Karpas-422 (cell line): Measurements from ENCODE around the gene FANCD2. TPM values are rescaled to one million over a fixed set of nuclear protein-coding genes. Genes with fewer than 3 reads are reported as not detected.
"Not testable (repeated sequence)": the region's sequence is repeated elsewhere in the genome, so short reads cannot be mapped to it uniquely, and the experiment has no call there.

Experiments used
- DNase-seq: peaks from one replicate; pipeline ENCODE4 v3.0.0-alpha.2; 2015
- H2AFZ ChIP-seq: fragments of 200-600 bp; sonication (generic); 2 replicates; pipeline ENCODE4 v1.6.1; 2014; ENCODE audit warnings: antibody characterized with exemption, low read length, mixed read lengths
- H3K27ac ChIP-seq: fragments of 200-600 bp; sonication (generic); 2 replicates; pipeline ENCODE4 v1.5.1; 2014; ENCODE audit warnings: mild to moderate bottlenecking, low read length, moderate library complexity
- H3K27me3 ChIP-seq: fragments of 200-600 bp; sonication (generic); 2 replicates; pipeline ENCODE4 v1.6.1; 2014; ENCODE audit warnings: low read length, mixed read lengths
- H3K36me3 ChIP-seq: fragments of 200-600 bp; sonication (generic); 2 replicates; pipeline ENCODE4 v1.6.1; 2014; ENCODE audit warnings: low read length, mixed read lengths; ENCODE audit not compliant: insufficient read depth
- H3K4me1 ChIP-seq: fragments of 200-600 bp; sonication (generic); 2 replicates; pipeline ENCODE4 v1.6.1; 2014; ENCODE audit warnings: mild to moderate bottlenecking, low read length, mixed read lengths
- H3K4me2 ChIP-seq: fragments of 200-600 bp; sonication (generic); 2 replicates; pipeline ENCODE4 v1.6.1; 2014; ENCODE audit warnings: low read length, low read depth, mild to moderate bottlenecking; ENCODE audit not compliant: poor library complexity, severe bottlenecking
- H3K4me3 ChIP-seq: fragments of 200-600 bp; sonication (generic); 2 replicates; pipeline ENCODE4 v1.5.1; 2014; ENCODE audit warnings: mild to moderate bottlenecking, antibody characterized with exemption, low read length, mixed read lengths
- H3K79me2 ChIP-seq: fragments of 200-600 bp; sonication (generic); 2 replicates; pipeline ENCODE4 v1.6.1; 2014; ENCODE audit warnings: mild to moderate bottlenecking, low read length, mixed read lengths
- H3K9ac ChIP-seq: fragments of 200-600 bp; sonication (generic); 2 replicates; pipeline ENCODE4 v1.6.0; 2014; ENCODE audit warnings: low read length
- H3K9me2 ChIP-seq: fragments of 200-600 bp; sonication (generic), shearing (Covaris generic); replicated peaks from 2 replicates; pipeline ENCODE4 v1.6.0; 2014; ENCODE audit warnings: mild to moderate bottlenecking, low read length, moderate library complexity; ENCODE audit not compliant: insufficient read depth
- H3K9me3 ChIP-seq: fragments of 300-700, 200-600 bp; sonication (generic); 2 replicates; pipeline ENCODE4 v1.6.1; 2014; ENCODE audit warnings: low read length, mixed read lengths
- H4K20me1 ChIP-seq: fragments of 200-600 bp; sonication (generic); 2 replicates; pipeline ENCODE4 v1.6.1; 2014; ENCODE audit warnings: mild to moderate bottlenecking, antibody characterized with exemption, low read length, low read depth; ENCODE audit not compliant: insufficient read depth
- total RNA-seq: library from RNA; depleted of rRNA; stranded (reverse); fragments of >200 nt; shearing (Covaris generic); gene quantifications from 2 replicates; pipeline ENCODE4 v1.2.3, GENCODE V29; 2014; ENCODE audit warnings: low replicate concordance

FANCD2 gene
- total RNA-seq, 1 experiment from 2014 or later = 67.8 TPM

DNA sequence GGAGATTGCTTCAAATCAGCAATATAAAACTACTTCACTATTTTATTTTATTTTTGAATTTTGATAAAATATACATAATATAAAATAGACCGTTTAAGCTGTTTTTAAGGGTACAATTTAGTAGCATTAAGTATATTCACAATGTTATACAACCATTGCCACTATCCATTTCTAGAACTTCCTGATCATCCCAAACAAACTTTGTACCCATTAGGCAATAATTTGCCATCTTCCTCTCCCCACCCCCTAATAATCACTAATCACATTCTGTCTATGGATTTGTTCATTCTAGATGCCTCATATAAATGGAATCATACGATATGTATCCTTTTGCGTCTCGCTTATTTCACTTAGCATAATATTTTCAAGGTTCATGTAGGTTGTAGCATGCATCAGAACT lies 28.9 kb downstream of the FANCD2 start:
- Histone ChIP-seq H3K27ac (no peak overlapping the region), H3K9ac (no peak overlapping the region), H3K27me3 (no peaks in the 10 kb centered on the region), H3K36me3 (peaks cover 16% of the 10 kb centered on the region), H4K20me1 (no peaks in the 10 kb centered on the region), H3K4me2 (no peak overlapping the region), H2AFZ (no peak overlapping the region), H3K79me2 (no peaks in the 10 kb centered on the region), H3K9me3 (no peaks in the 10 kb centered on the region), H3K4me3 (no peak overlapping the region), H3K4me1 (no peaks in the 10 kb centered on the region), H3K9me2 (no peaks in the 10 kb centered on the region)
- DNase-seq = no peak

DNA sequence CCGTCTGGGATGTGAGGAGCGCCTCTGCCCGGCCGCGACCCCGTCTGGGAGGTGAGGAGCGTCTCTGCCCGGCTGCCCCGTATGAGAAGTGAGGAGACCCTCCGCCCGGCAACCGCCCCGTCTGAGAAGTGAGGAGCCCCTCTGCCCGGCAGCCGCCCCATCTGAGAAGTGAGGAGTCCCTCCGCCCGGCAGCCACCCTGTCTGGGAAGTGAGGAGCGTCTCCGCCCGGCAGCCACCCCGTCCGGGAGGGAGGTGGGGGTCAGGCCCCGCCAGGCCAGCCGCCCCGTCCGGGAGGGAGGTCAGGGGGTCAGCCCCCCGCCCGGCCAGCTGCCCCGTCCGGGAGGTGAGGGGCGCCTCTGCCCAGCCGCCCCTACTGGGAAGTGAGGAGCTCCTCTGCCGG lies 43.8 kb downstream of the FANCD2 start:
- H3K4me3 ChIP-seq, H2AFZ ChIP-seq, H3K79me2 ChIP-seq, H4K20me1 ChIP-seq, DNase-seq, H3K27ac ChIP-seq, H3K27me3 ChIP-seq, H3K9me2 ChIP-seq, H3K9me3 ChIP-seq, H3K9ac ChIP-seq, H3K4me1 ChIP-seq, H3K4me2 ChIP-seq: not testable (repeated sequence)
- H3K36me3 ChIP-seq = peaks cover 44% of the 10 kb centered on the region

DNA sequence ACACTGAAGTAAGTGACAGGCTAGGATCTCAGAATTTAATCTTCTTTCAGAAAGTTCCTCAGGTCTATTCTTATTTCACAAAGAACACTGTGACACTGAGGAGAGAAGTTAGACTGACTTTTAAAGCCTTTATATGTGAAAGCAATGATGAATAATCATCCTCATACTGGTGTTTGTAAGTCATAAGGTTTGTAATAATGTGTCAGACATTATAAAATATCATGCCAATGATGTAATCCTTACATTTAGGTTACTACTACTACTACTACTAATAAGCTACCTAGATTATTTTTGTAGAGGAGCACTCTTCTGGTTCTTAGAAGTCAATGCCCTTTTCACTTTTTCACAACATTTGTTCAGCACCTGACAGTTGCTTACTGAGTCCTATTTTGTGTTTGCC lies 48.4 kb downstream of the FANCD2 start:
- Histone ChIP-seq H3K36me3 (peaks cover 23% of the 10 kb centered on the region), H3K4me1 (no peaks in the 10 kb centered on the region), H3K27ac (no peak overlapping the region), H3K9ac (no peak overlapping the region), H3K27me3 (no peaks in the 10 kb centered on the region), H3K4me3 (no peak overlapping the region), H4K20me1 (no peaks in the 10 kb centered on the region), H2AFZ (no peak overlapping the region), H3K79me2 (no peaks in the 10 kb centered on the region), H3K4me2 (no peak overlapping the region), H3K9me3 (no peaks in the 10 kb centered on the region), H3K9me2 (no peaks in the 10 kb centered on the region)
- no peak for DNase-seq

DNA sequence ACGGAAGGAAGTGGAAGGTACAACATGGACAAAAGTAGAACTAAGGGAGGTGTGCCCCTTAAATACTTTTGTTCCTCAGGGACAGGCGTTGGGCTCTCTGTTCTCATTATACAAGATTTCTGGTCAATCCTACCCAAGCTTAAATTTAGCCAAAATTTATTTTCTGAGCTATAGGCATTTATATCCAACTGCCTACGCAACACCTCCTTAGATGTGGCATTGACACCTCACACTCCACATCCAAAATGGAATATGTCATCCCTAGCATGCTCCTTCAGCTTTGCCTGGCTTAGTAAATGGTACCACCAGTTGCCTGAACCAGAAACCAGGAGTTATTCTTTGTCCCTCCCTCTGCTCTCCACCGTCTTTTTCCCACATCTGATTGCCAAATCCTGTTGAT lies 55.6 kb downstream of the FANCD2 start:
- H4K20me1 ChIP-seq = no peaks in the 10 kb centered on the region
- DNase-seq = no peak
- H3K4me3 ChIP-seq = no peak overlapping the region

DNA sequence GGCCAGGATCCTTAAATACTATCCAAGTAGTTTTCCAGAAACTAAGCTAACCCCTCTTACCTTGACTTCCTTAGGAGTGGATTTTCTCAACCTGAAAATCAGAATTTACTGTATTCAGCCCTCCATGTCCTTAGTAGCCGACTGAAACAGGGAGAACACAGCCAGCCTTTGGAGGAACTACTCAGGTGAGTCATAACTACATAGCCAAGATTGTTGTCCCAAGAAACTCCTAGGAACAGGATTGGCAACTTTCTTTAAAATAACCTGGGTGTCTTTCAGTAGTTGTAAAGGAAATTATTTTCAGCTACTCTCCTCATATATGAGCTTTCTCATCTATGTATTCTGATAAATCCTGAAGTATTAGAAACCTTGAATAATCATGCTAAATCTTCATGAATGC lies 59.5 kb downstream of the FANCD2 start:
- Histone ChIP-seq H3K4me2 (no peak overlapping the region), H3K27ac (no peak overlapping the region), H3K79me2 (no peaks in the 10 kb centered on the region), H3K4me3 (no peak overlapping the region), H4K20me1 (no peaks in the 10 kb centered on the region), H3K9me2 (no peaks in the 10 kb centered on the region), H3K27me3 (no peaks in the 10 kb centered on the region), H3K9me3 (no peaks in the 10 kb centered on the region), H2AFZ (no peak overlapping the region), H3K36me3 (peaks cover 56% of the 10 kb centered on the region), H3K4me1 (no peaks in the 10 kb centered on the region), H3K9ac (no peak overlapping the region)
- no peak for DNase-seq

More for the DNA sequence above, 55.6 kb downstream of the FANCD2 start:
- Histone ChIP-seq H3K9ac (no peak overlapping the region), H3K79me2 (no peaks in the 10 kb centered on the region), H3K27ac (no peak overlapping the region), H3K36me3 (peaks cover 41% of the 10 kb centered on the region), H2AFZ (no peak overlapping the region), H3K27me3 (no peaks in the 10 kb centered on the region), H3K9me2 (no peaks in the 10 kb centered on the region), H3K9me3 (no peaks in the 10 kb centered on the region), H3K4me2 (no peak overlapping the region), H3K4me1 (no peaks in the 10 kb centered on the region)

DNA sequence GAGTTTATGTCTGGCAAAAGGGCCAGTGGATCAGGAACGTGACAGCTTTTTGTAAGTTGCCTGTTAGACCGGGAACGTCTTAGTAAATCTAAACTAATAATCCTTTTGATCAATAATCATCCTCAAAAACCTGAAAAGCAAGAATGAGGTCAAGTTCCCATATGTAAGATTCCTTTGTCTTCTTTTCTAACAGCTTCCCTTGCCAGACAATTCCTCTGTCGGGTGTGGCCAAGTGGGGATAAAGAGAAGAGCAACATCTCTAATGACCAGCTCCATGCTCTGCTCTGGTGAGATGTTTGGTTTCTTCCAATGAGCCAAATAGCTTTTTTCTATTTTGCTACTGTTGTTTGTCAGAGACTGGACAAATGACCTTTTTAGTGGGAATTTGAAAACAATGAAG lies 62.0 kb downstream of the FANCD2 start:
- no peaks in the 10 kb centered on the region for H3K27me3 ChIP-seq
- no peaks in the 10 kb centered on the region for H3K9me2 ChIP-seq
- no peak overlapping the region for H3K4me2 ChIP-seq
- H4K20me1 ChIP-seq = no peaks in the 10 kb centered on the region
- no peak overlapping the region for H3K4me3 ChIP-seq
- H3K9me3 ChIP-seq = no peaks in the 10 kb centered on the region
- peaks cover 36% of the 10 kb centered on the region for H3K36me3 ChIP-seq
- H2AFZ ChIP-seq = no peak overlapping the region
- H3K4me1 ChIP-seq = no peaks in the 10 kb centered on the region
- H3K9ac ChIP-seq = no peak overlapping the region
- H3K79me2 ChIP-seq = no peaks in the 10 kb centered on the region
- no peak overlapping the region for H3K27ac ChIP-seq
- DNase-seq = no peak

DNA sequence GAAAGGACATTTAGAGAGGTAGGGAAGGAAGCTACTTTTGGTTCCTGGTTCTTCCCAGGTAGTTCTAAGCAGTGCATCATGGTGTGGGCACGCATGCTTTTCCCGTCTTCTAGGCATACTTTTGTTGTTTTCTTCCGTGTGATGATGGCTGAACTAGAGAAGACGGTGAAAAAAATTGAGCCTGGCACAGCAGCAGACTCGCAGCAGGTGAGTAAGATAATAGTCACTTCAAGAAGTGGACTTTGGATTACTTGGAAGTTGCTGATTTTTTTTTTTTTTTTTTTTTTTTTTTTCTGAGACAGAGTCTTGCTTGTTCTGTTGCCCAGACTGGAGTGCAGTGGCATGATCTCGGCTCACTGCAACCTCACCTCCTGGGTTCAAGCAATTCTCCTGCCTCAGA lies 63.9 kb downstream of the FANCD2 start:
- Histone ChIP-seq H3K27me3 (no peaks in the 10 kb centered on the region), H3K27ac (no peak overlapping the region), H4K20me1 (no peaks in the 10 kb centered on the region), H3K9me2 (no peaks in the 10 kb centered on the region), H2AFZ (no peak overlapping the region), H3K4me3 (no peak overlapping the region), H3K4me2 (no peak overlapping the region), H3K9me3 (no peaks in the 10 kb centered on the region), H3K9ac (no peak overlapping the region), H3K36me3 (peaks cover 32% of the 10 kb centered on the region), H3K4me1 (peaks cover 8% of the 10 kb centered on the region), H3K79me2 (no peaks in the 10 kb centered on the region)
- DNase-seq = no peak

DNA sequence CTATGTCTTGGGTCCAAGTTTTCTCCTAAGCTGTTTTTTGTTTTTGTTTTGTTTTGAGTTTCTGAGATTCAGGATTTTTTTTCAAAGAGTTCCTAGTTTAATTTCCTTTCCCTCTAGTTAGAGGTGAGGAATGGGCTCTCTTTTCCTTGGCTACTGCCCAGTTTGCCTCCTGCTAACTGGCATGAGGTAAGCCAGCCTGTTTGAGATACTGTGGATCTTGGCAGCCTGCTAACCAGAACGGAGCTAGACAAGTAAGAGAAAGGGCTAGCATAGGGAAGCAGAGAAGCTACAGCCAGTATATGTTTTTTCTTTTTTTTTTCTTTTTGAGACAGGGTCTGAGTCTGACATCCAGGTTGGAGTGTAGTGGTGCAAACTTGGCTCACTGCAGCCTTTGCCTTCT lies 64.5 kb downstream of the FANCD2 start:
- not testable (repeated sequence) for H3K4me2 ChIP-seq, H3K27me3 ChIP-seq, H2AFZ ChIP-seq, H3K79me2 ChIP-seq, H3K9me3 ChIP-seq, H3K9ac ChIP-seq, H3K4me1 ChIP-seq, DNase-seq, H3K27ac ChIP-seq, H4K20me1 ChIP-seq, H3K4me3 ChIP-seq, H3K9me2 ChIP-seq
- H3K36me3 ChIP-seq = peaks cover 37% of the 10 kb centered on the region

DNA sequence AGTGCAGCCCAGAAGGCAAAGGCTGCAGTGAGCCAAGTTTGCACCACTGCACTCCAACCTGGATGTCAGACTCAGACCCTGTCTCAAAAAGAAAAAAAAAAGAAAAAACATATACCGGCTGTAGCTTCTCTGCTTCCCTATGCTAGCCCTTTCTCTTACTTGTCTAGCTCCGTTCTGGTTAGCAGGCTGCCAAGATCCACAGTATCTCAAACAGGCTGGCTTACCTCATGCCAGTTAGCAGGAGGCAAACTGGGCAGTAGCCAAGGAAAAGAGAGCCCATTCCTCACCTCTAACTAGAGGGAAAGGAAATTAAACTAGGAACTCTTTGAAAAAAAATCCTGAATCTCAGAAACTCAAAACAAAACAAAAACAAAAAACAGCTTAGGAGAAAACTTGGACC lies 65.2 kb downstream of the FANCD2 start:
- not testable (repeated sequence) for DNase-seq, H3K4me3 ChIP-seq, H3K27ac ChIP-seq, H3K4me2 ChIP-seq, H3K9me3 ChIP-seq, H2AFZ ChIP-seq, H3K9me2 ChIP-seq, H3K9ac ChIP-seq, H4K20me1 ChIP-seq, H3K79me2 ChIP-seq, H3K27me3 ChIP-seq, H3K4me1 ChIP-seq
- H3K36me3 ChIP-seq = peaks cover 36% of the 10 kb centered on the region
